HG03571 (cell line): ENCODE measurements around the gene TCEA3.
A peak's percentile ranks its signal among the peaks of the same experiment; 100 is the strongest.

ENCODE experiments used
- ATAC-seq: cut with Tn5 transposase; IDR thresholded peaks from one replicate; pipeline ENCODE4 v1.9.1; 2021; ENCODE audit not compliant: unreplicated experiment

TCEA3 gene

GRCh38 chr1:23370330-23370708, 54.2 kb downstream of the TCEA3 start:
- ATAC-seq = no peak

- no peak for ATAC-seq
These were observed 55.1 kb downstream of the TCEA3 start, which contains the start of gene ZNF436 for GRCh38 chr1:23369335-23370013. Gene ZNF436, minus strand, starts transcription at chr1:23369836. Its CDS starts 1,831 bp downstream, at chr1:23368005.

- peak; percentile 71 for ATAC-seq
These were observed 55.8 kb downstream of the TCEA3 start for GRCh38 chr1:23368562-23369334.

GRCh38 chr1:23367791-23368561, 56.6 kb downstream of the TCEA3 start:
- ATAC-seq = peak; percentile 84

GRCh38 chr1:23367451-23367790, 57.1 kb downstream of the TCEA3 start:
- no peak for ATAC-seq

- ATAC-seq = no peak
These were observed 58.0 kb downstream of the TCEA3 start for GRCh38 chr1:23366598-23366997.

GRCh38 chr1:23366146-23366545, 58.4 kb downstream of the TCEA3 start:
- ATAC-seq = no peak

- no peak for ATAC-seq
These were observed 62.3 kb downstream of the TCEA3 start for GRCh38 chr1:23362218-23362713.

GRCh38 chr1:23358310-23358875, 66.2 kb downstream of the TCEA3 start:
- no peak for ATAC-seq

GRCh38 chr1:23357138-23357908, 67.2 kb downstream of the TCEA3 start:
- ATAC-seq = no peak

GRCh38 chr1:23356471-23357137, 67.9 kb downstream of the TCEA3 start:
- no peak for ATAC-seq

GRCh38 chr1:23354245-23354644, 70.3 kb downstream of the TCEA3 start:
- ATAC-seq = no peak

GRCh38 chr1:23352096-23352695, 72.4 kb downstream of the TCEA3 start:
- no peak for ATAC-seq

GRCh38 chr1:23345920-23346319, 78.6 kb downstream of the TCEA3 start:
- ATAC-seq = no peak

- ATAC-seq = no peak
These were observed 79.5 kb downstream of the TCEA3 start for GRCh38 chr1:23344987-23345472.

GRCh38 chr1:23344111-23344986, 80.2 kb downstream of the TCEA3 start, which contains the start of gene HNRNPR:
Gene HNRNPR, minus strand, starts transcription at chr1:23344284. Its CDS starts 3,276 bp downstream, at chr1:23341008.
- ATAC-seq = peak; percentile 95

- peak; percentile 8 for ATAC-seq
These were observed 81.1 kb downstream of the TCEA3 start for GRCh38 chr1:23343221-23344110.
